Kidney capillary endothelial cell (primary cell): ENCODE data around the gene TFF2.

Experiments
- DNase-seq: peaks from one replicate; pipeline ENCODE4 v3.0.0-alpha.2; 2018; ENCODE audit warnings: low spot score

The TFF2 gene

GRCh38 chr21:42366292-42367010 lies 15.7 kb upstream of the TFF2 start, which contains the start of gene TFF1:
TFF1 (minus strand) TSS chr21:42366535; CDS start chr21:42366495, 40 bp downstream.
- DNase-seq, result peak; percentile 38

GRCh38 chr21:42365770-42366169 lies 15.0 kb upstream of the TFF2 start:
- DNase-seq, result no peak

- DNase-seq, result no peak
These were observed 13.6 kb upstream of the TFF2 start for GRCh38 chr21:42364304-42364865.

- no peak for DNase-seq
These were observed 12.5 kb upstream of the TFF2 start for GRCh38 chr21:42363312-42363711.

DNA sequence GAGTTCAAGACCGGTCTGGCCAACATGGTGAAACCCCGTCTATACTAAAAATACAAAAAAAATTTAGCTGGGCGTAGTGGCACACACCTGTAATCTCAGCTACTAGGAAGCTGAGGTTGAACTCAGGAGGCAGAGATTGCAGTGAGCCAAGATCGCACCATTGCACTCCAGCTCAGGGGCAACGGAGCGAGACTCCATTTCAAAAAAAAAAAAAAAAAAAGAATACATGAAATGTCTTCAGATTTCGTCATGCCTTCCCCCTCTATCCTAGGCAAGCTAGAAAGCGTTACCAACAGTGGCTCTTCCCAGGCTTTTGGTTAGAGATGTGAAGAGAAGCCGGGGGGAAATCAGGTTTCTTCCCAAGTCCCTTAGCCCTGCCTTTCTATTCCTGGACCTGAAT lies 11.9 kb upstream of the TFF2 start:
- DNase-seq, result no peak

DNA sequence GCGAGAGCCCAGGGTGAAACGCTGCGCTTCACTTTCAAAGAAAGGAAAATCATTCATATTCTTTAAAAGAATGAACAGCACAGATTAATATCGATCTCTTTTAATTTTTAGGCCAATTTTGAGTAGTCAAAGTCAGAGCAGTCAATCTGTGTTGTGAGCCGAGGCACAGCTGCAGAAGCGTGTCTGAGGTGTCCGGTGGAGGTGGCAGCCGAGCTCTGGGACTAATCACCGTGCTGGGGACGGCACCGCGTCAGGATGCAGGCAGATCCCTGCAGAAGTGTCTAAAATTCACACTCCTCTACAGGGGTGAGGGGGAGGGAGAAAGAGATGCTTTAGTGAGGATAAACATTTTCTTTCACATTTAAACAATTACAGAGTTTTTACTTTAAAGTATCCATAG lies 11.4 kb upstream of the TFF2 start:
- DNase-seq, result no peak

DNA sequence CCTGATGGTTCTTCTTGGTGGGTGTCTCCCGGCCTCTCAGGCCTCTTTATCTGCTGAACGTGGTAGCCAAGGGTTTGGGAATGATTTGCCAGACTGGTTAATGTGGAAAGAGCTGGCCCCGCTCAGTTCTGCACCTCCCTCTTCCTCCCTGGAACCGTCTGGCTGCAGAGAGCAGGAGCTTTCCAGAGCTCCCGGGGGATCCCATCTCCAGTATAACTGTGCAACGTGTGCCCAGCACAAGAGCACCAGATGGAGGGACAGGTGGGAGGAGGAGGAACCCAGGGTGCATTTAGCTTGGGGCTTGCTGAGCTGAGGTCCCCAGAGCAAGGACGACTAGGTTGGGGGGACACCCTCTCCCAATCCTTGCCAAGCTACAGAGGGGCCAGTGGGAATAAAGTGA lies 10.5 kb upstream of the TFF2 start:
- DNase-seq, result no peak

DNA sequence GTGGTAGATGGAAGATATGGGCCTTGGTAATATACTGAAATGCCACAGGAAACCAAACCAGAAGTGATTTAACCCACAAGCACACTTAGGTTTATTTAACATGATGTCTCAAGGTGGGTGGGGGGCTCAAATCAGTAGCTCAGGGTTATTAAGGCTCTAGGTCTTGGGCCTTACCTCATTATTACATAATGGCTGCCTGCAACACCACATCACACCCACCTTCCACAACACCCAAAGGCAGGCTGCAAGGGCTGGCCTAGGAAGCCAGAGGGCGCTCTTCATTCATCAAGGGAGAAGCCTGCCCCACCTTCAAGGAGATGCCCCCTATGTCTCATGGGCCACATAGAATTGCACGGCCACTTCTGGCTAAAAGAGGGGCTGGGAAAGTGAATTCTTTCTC lies 9.5 kb upstream of the TFF2 start:
- no peak for DNase-seq

GRCh38 chr21:42358937-42359336 lies 8.1 kb upstream of the TFF2 start:
- DNase-seq, result no peak

GRCh38 chr21:42358261-42358660 lies 7.5 kb upstream of the TFF2 start:
- DNase-seq, result no peak

DNA sequence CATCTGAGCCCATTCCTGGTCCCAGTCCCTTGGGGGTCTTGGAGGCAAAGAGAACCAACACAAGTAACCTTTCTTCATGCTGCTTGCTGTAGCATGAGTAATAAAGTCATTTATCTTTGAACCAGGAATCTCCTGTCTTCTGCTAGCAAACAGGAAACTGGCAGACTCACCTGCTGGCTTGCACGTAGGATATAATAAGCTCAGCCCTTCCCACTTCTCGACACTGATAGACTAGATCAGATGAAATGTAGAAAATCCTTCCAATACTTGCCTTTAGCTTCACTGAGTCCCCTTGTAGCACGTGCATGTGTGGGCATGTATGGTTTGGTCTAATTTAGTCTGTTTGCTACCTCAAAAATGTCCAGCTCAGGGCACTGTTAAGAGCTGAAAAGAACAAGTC lies 6.5 kb upstream of the TFF2 start:
- no peak for DNase-seq

GRCh38 chr21:42356650-42357049 lies 5.9 kb upstream of the TFF2 start:
- no peak for DNase-seq

GRCh38 chr21:42356046-42356445 lies 5.3 kb upstream of the TFF2 start:
- DNase-seq, result no peak

DNA sequence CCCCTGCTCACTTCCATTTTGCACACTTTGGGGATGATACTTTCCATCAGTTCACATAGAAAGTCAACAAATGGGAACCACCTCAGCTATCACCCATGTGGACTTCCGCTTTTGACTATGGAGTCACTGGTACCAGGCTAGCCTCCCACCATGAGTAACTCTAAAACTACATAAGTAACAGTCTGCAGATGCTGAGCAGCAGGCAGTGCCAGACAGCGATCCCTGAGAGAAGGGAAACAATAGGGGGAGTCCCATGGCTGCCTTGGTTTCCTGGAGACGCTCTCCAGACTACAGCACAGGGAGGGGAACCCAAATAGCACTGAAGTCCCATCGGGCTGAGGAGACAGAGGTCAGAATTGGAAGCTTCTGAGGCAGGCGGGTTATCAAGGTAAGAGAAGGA lies 2.8 kb upstream of the TFF2 start:
- DNase-seq, result no peak

DNA sequence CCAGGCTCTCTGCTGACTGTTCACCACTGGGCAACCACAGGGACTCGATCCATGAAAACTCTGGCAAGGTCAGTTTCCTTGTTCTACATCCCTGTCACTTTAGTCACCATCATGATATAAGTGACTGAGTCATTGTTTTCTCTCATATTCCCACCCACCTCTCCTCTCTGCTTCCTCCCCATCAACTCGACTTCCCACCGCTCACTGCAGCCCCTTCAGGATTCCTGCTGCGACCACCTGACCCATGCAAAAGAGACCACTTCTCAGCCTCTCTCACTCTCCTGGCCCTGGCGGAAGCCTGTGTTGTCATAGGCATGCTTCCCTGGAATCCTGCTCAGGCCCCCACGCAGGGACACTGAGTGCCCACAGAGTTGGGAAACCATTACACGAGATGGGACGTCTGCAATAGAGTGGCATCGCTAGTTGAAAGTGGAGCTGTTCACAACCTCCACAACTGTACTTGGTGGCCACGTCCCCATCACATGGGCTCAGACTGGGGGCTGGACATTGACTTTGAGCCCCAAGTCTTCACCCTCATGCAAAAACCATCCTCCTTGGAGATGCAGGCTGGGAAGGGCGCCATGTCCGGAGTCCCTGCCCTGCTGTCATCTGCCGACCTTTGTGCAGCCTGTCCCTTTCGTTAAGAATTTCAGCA lies 1.8 kb upstream of the TFF2 start:
- DNase-seq, result no peak

- DNase-seq, result no peak
These were observed 1.0 kb upstream of the TFF2 start for GRCh38 chr21:42351626-42352440.

DNA sequence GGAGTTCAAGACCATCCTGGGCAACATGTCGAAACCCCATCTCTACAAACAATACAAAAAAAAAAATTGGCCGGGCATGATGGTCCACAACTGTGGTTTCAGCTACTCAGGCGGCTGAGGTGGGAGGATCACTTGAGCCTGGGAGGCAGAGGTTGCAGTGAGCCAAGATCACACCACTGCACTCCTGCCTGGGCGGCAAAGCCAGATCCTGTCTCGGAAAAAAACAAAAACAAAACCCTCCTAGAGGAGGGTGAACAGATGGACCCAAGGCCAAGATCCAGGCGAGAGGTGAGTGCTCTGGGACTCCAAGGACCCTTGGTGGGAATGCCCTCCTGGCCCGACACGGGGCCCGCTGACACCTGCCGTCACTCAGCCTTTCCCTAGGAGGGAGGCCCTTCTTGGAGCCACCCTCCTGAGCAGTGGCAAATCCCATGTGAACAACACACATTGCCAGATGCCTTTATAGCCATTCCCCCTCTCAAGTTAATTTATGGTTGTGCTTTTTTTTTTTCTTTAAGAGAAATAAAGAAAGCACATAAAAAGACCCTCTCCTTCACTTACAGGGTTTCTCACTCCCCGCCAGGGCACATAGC lies 380 bp downstream of the TFF2 start:
- no peak for DNase-seq

- no peak for DNase-seq
These were observed 1.1 kb downstream of the TFF2 start for GRCh38 chr21:42349420-42350317.

DNA sequence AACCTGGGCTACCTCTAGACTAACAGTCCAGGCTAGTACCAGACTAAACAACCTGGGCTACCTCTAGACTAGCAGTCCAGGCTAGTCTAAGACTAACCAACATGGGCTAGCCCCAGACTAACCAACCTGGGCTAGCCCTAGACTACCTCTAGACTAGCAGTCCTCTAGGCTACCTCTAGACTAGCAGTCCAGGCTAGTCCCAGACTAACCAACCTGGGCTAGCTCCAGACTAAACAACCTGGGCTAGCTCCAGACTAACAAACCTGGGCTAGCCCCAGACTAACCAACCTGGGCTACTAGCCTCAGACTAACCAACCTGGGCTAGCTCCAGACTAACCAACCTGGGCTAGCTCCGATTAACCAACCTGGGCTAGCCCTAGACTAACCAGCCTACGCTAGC lies 2.0 kb downstream of the TFF2 start:
- DNase-seq, result no peak

GRCh38 chr21:42347601-42348327 lies 3.0 kb downstream of the TFF2 start:
- DNase-seq, result no peak
